ENCODE measurements around the gene SLC9A8.
A peak's percentile ranks its signal among the peaks of the same experiment; 100 is the strongest.

The SLC9A8 gene

DNA sequence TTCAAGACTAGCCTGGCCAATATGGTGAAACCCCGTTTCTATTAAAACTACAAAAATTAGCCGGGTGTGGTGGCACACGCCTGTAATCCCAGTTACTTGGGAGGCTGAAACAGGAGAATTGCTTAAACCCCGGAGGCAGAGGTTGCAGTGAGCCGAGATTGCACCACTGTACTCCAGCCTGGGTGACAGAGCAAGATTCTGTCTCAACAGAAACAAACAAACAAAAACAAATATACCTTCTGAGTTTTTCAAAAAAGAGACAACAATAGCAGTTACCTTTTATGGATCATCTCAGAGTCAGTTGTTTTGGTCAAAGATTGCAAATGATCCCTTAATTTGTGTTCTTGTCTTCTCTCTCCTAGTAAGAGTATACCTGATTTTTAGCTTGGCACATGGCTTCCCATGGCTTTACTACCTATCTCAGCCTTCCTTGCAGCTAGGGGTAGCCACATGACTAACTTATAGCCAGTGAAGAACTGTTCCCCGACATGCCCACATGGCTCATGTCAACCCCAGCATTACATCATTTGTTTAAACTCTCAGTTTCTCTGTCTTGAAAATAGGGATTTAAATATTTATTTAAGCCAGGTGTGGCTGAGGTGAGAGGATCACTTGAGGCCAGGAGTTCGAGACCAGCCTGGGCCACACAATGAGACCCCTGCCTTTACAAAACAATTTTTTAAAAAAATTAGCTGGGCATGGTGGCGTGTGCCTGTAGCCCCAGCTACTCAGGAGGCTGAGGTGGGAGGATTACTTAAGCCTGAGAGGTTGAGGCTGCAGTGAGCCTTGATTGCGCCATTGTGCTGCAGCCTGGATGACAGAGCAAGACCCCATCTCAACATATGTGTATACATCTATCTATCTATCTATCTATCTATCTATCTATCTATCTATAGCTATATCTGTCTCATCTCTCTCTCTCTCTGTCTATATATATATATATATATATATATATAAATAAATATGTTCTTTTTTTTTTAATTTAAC lies 25.0 kb upstream of the SLC9A8 start:
- DNase-seq: no peak

DNA sequence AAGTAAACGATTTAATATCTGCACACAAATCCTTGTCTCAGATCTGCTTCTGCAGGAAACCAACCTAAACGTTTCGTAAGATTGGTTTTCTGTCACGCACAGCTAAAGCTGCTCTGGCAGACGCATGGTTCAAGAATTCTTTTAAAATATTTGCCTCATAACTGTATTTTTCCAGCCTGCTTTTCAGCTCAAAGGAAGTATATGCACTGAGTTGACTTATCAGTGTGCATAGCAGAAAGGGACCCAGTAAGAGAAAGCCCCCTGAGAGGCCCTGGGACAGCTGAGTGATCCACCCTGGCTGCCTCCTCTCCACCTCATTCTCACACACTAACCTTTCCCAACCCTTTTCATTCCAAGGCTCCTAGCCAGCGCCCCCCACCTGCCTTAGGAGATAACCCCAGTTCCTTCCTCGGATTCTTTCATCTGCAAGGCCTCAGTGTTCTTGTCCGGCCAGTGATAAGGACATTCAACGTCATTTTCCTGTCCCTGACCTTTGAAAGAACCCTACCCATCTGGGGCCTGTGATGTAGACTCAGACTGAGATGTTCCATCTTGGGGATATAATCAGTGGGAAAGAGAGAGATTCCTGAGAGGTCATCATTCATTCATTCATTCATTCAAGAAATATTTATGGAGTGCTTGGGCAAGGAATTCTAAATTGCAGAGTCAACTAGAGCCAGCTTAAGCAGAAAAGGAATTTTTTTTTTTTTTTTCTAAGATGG lies 22.4 kb upstream of the SLC9A8 start:
- no peak for DNase-seq

DNA sequence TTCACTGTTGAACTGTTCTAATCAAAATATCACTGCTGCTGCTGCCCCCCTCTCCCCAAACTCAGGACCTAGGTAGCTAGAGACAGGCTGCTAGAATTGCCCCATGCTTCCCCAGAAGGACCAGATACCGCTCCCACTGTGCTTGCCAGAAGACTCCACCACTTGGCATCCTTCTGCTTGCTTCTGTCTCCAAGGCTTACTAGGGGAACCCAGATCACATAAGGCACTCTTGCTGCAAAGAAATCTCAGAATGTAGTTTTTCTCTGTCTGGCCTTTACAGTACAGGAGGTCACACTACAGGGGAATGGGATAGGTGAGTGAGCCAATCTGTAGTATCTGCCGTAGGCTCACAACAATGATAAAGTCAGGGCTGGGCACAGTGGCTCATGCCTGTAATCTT lies 21.5 kb upstream of the SLC9A8 start:
- DNase-seq: no peak

DNA sequence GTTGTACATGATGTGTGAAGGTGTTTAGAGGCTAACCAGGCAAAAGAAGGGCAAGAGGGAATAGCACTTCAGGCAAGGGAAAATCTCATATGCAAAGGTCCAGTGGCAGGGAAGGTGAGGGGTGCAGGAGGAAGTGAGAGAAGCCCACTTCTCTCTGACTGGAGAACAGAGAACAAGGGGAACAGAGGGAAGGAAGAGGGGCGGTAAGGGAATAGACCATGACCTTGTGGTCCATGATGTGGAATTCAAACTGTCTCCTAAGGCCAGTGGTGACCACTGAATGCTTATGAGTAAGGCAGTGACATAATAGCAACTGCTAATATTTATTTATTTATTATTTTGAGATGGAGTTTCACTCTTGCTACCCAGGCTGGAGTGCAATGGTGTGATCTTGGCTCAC lies 20.6 kb upstream of the SLC9A8 start:
- DNase-seq: no peak

DNA sequence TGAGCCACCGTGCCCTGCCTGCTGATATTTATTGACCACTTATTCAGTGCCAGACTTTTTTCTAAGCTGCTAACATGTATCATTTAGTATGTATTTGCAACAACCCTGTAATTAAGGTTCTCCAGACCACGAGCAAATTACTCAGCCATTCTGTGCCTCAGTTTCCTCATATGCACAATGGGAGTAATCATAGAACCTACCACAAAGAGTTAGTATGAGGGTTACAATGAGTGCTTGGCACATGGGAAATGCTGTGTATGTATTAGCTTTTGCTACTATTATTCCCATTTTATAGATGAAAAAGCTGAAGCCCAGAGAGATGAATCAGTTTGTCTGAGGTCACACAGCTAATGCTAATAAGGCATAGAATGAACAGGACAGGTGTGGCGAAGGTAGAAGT lies 20.0 kb upstream of the SLC9A8 start:
- DNase-seq: no peak

DNA sequence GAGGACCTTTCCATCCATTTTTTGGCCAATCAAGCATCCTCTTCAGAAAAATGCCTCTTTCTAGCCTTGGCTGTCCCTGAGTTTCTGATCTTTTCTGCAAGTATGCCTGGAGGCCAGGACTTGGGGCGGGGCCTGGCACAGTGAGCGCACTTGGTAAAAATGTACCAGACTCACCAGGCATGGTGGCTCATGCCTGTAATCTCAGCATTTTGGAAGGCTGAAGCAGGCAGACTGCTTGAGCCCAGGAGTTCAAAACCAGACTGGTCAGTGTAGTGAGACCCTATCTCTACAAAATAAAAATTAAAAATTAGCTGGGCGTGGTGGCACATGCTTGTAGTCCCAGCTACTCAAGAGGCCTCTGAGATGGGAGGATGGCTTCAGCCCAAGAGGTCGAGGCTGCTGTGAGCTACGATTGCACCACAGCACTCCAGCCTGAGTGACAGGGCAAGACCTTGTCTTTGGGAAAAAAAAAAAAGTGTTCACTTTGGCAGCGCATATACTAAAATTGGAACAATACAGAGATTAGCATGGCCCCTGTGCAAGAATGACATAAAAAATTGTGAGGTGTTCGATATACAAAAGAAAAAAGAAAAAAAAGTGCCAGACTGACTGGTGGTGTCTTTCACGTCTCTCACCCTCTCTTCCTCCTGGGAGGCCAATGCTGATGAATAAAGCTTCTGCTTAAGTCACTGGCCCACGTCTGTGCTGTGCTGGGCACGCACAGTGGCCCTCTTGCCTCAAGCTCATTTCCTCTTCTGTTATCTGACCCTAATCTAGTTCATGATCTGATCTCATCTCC lies 18.1 kb upstream of the SLC9A8 start:
- no peak for DNase-seq

DNA sequence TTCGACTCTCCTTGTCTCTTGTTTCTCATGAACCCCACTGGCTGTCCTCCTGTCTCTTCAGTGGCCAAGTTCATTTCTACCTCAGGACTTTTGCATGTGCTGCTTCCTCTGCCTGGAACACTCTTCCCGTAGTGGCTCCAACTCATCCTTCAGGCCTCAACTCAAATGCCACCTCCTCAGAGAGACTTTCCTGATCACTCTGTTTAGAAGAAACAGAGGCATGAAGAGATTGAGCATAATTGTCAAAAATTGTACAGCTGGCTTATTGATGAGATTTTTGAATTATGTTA lies 17.5 kb upstream of the SLC9A8 start:
- no peak for DNase-seq

DNA sequence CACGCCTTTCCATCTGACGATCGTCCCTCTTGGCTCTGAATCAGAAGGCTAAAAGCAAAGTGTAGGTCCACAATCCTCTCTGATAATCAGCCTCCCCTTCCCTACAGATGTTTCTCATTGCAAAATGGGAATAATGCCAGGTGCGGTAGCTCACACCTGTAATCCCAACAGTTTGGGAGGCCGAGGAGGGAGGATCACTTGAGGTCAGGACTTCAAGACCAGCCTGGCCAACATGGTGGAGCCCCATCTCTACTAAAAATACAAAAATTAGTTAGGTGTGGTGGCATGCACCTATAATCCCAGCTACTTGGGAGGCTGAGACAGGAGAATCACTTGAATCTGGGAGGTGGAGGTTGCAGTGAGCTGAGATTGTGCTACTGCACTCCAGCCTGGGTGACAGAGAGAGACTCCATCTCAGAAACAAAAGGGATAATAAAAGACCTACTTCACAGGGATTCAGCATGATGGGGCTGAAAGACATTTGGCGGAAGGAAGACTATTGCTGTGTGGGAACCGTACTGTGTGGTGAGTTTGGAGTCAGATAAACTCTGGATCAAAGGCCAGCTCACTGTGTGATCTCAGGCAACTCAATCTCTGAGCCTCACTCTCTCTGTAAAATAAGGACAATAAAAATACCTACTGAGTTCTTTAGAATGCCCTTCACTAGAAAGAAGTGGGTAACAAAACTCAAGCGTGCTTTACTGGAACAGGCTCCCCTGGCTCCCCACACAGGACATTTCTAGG lies 15.9 kb upstream of the SLC9A8 start:
- no peak for DNase-seq

DNA sequence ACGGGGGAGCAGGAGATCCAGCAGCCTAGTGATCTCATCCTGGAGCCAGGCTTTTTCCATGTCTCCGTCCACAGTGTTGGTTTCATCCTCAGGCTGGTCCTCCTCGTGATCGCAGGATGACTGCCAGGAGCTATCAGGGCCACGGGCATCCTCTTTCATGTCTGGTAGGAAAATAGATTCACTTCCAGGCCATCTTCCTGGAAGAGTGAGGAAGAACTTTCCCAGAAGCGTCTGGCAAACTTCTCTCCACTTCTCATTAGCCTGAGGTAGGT lies 15.3 kb upstream of the SLC9A8 start:
- no peak for DNase-seq

DNA sequence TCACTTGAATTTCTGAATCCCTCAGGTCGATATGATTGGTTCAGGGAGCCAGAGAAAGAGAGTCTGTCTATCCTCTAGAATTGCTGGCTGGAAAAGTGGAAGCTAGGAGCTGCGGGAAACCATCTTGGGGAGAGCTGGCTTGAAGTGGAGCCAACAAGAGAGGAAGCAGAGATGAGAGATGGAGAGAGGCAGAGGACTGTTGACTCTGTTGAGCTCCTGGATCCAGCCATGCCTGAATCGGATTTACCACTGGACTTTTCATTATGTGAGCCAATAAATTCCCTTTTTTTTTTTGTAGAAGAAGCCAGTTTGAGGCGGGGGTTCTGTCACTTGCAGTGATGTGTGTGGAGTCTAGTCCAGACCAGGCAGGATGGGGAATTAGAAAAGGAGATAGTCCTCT lies 13.9 kb upstream of the SLC9A8 start:
- no peak for DNase-seq

DNA sequence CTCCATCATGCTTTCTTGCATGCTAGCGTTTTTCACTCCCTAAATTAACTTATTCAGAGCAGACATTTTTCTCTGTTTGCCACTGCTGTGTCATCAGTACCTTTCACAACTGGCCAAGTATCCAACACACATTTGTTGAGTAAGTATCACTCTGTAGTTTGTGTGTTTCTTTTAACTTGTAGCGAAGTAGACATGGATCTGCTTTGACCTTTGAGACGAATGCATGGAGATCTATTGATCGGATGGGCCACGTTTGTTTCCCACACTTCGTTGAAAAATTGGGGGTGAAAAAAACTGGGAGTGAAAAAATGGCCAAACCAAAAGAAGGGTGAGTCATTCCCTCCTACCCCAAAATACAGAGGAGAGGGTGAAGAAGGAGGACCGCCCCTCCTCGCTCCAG lies 12.9 kb upstream of the SLC9A8 start:
- no peak for DNase-seq

DNA sequence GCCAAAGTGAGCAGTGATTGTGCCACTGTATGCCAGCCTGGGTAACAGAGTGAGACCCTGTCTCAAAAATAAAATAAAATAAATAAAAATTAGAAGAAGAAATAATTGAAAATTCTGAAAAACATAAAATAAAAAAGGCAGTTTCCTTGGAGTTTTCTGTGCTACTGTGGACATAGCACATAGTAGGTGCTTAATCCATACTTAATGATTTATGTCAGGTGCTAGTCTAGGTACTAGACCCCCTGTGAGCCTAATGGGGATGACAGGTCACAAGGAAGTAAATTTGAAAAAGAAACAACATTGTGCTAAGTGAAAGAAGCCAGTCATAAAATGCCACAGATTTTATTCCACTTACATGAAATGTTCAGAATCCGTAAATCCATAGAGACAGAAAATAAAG lies 9.2 kb upstream of the SLC9A8 start:
- no peak for DNase-seq

DNA sequence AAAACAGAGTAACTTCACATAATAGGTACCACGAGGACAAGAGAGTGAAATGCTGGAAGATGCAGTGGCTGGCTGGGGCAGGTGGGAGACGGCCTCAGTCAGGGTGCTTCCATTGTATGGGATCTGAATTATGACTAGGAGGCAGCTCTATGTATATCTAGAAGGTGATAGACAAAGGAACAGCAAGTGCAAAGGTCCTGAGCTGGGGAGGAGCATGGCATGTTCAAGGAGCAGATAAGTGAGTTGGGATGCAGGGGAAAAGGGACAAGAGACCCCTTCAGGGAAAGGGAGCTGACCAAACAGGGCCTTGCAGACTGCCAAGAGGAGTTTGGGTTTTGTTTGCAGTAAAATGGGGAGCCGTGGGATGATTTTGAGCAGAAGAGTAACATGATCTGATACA lies 8.3 kb upstream of the SLC9A8 start:
- no peak for DNase-seq

DNA sequence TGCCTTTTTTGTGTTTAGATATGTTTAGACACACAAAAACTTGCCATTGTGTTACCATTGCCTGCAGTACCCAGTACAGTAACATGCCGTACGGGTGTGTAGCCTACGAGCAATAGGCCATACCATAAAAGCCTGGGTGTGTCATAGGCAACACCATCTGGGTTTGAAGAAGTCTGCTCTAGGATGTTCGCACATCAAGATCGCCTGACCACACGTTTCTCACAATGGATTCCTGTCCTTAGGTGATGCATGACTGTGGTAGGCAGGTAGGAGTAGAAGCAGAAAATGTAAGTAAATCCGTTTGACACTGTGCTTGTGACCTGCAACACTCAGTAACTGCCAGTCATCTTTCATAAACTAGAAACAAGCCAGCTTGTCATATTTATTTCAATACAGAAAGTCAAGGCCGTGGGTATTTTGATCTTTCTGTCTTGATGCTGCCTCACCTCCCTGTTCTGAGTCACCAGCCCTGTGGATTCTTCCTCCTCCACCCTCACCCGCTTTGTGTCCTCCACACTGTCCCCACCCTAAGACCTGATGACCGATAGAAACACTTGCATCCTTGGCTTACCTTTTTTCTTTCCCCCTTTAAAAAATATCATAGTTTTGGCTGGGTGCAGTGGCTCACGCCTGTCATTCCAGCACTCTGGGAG lies 7.3 kb upstream of the SLC9A8 start:
- peak; percentile 47 to 59 for DNase-seq

DNA sequence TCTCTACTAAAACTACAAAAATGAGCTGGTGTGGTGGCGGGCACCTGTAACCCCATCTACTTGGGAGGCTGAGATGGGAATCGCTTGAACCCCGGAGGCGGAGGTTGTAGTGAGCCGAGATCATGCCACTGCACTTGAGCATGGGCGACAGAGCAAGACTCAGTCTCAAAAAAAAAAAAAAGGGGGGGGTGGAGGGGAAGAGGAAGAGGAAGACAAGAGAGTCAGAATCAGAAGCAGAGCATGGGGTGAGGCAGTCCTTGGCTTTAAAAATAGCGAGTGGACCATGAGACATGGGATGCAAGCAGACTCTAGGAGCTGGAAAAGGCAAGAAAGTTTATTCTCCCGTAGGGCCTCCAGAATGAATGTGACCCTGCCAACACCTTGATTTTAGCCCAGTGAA lies 3.9 kb upstream of the SLC9A8 start:
- no peak for DNase-seq

DNA sequence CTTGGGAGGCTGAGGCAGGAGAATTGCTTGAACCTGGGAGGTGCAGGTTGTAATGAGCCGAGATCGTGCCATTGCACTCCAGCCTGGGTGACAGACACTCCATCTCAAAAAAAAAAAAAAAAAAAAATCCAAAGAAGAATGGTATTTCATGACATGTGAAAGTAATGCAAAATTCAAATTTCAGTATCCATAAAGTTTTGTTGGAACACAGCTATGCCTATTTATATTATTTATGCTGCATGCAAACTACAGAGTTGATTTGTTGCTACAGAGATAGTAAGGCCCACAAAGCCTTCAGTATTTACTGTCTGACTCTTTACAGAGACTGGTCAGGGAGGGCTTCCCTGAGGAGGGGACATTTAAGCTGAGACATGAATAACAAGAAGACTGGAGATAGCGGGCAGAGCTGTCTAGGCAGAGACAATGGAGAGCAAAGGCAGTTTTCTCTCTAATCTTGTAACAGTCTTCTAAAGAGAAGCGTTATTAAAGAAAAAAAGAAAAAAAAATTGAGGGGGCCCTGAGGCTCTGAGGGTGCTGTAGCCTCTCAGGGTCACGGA lies 2.7 kb upstream of the SLC9A8 start:
- DNase-seq: no peak

DNA sequence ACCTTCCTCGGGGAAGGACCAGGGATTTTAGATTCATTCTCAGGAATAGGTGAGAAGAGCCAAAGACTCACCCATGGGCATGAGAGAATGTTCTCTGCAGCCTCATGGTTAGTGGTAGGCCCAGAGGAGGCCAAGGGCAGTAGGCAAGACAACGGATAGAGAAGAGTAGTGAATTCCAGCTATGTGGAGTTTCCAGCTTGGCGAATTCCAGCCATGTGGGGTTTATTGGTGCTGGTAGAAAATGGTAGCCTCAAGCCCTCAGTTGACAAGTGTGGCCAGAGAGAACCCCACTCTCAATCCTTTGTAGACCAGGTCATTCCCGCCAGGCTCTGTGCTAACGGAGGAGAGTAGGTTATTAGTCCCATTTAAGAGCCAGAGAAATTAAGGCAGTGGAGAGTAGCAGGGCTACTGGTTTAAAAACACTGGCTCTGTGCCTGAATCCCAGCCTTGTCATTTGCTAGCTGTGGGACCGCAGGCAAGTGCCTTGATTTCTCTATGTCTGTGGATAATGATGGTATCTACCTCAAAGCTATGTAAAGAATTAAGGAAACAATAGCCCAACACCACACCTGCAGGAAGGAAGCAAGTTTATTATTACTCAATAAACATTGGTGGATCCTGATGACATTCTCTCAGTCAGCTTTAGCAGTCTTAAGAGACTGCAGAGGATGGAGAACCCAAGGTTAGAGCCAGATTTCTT lies 2.0 kb upstream of the SLC9A8 start:
- no peak for DNase-seq

DNA sequence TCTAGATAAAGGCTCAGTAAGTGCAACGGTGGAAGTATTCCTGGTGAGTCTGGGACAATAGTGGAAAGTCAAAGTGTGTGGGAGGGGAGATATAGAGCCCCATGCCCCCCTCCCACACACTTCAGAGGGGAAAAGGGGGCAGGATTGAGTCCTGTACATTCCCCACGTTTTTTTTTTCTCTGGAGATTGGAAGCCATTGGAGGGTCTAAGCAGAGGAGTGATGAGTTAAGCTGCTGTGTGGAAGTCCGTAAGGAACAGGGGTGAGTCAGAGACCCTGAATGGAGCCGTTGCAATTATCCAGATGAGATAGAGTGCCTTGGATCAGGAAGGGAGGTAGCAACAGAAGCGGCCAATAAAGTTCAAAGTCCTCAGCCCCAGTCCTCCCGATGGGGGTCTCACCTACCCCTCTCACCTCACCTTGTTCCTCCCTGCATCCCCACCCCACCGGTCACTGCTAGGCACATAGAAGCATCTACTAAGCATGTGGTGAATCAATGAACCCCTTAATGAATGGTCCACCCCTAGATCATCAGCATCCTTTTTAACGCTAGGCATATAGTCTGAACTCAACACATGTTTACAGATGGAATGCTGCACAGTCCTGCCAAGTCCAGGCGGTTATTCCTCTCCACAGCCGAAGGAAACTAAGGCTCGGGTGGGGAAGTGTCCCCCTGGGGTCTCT lies 662 bp upstream of the SLC9A8 start:
- no peak for DNase-seq

DNA sequence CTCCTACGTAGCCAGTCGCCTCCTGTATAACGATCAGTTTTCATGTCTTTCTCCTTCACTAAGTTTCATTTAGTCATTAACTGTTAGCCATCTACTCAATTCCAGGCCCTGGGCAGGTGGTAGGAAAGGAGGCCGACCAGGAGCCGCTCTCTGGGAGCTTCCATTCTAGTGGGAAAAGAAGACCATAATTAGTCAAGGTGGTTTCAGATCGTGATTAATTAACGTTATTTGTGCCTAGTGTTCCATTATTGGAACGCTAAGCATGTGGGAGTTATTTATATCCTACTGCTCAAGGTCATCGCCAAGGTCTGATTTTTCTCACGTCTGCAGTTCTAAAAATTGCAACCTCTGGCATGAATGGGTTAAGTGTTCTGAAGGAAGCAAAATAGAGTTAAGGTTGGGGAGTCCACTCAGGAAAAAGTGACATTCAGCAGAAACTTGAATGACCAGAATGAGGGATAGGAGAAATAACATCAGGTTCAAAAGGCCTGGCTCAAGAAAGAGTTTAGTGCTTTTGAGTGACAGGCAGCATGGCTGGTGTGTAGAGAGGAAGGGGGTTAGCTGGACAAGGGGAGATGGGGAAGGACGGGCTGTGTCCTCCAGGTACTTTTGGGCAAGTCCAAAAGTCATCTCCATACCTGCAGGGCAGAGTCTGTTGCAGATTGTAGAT lies 812 bp downstream of the SLC9A8 start:
- no peak for DNase-seq

DNA sequence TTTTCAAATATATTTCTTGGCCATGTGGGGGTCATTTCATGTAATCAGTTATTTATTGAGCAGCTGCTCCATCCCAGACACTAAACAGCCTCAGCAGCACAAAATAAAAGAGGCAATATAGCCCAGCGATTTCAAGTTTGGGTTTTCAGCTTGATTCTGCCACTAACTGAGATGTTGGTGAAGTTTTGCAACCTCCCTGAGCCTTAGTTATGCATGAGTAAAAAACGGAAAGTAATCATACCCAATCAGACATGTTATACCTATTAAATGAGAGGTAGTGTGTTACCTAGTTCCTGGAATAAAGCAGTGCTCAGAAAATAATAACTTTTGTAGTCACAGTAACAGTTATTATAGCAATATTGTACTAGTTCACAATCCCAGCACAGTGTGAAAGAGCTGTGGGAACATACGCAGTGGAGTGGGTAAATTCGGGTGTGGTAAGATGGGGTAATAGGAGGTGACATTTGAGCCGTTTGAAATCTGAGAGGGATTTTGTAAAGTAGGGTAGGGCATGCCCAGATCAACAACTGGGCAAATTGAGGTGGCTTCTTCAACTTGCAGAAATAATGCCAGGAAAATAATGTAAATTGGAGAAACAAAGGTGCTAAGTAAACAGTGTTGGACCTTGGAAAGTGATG lies 1.5 kb downstream of the SLC9A8 start:
- DNase-seq: no peak
